ENCODE data around the gene DSCAM. TPM values are rescaled to one million over a fixed set of nuclear protein-coding genes. Genes with fewer than 3 reads are reported as not detected.

The DSCAM gene
- total RNA-seq, 4 donors from 2014 or later, result 0.07 TPM; not detected in 3

DNA sequence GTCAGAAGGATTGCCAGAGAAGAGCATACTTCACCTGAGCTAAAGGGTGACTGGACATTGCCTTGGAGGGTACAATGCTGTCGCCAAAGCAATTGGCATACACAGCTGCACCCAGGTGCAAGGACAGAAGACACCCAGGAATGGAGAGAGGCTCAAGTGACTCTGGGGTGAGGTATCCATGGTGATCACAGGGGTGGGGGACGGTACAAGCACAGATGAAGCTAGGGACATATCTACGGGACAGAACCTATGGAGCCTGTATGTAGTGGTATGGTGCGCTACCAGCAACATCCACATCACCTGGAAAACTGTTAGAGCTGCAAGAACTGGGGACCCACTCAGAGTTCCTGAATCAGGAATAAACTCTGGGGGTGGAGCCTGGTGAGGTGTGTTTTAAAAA lies 693.6 kb downstream of the DSCAM start:
- Histone ChIP-seq H3K27me3 (no peaks in the 10 kb centered on the region), H3K36me3 (no peaks in the 10 kb centered on the region), H3K9me3 (no peaks in the 10 kb centered on the region), H3K4me1 (no peaks in the 10 kb centered on the region), H3K27ac (no peak overlapping the region), H3K4me3 (no peak overlapping the region)
- intact Hi-C loops (cut with DNase I; ENCODE audit: low total_unique reads), result no loop called here
- TF ChIP-seq POLR2A (IDR thresholded peaks at IDR 0.05), result no peak
- TF ChIP-seq, protein P1, sequence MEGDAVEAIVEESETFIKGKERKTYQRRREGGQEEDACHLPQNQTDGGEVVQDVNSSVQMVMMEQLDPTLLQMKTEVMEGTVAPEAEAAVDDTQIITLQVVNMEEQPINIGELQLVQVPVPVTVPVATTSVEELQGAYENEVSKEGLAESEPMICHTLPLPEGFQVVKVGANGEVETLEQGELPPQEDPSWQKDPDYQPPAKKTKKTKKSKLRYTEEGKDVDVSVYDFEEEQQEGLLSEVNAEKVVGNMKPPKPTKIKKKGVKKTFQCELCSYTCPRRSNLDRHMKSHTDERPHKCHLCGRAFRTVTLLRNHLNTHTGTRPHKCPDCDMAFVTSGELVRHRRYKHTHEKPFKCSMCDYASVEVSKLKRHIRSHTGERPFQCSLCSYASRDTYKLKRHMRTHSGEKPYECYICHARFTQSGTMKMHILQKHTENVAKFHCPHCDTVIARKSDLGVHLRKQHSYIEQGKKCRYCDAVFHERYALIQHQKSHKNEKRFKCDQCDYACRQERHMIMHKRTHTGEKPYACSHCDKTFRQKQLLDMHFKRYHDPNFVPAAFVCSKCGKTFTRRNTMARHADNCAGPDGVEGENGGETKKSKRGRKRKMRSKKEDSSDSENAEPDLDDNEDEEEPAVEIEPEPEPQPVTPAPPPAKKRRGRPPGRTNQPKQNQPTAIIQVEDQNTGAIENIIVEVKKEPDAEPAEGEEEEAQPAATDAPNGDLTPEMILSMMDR (IDR thresholded peaks at IDR 0.05), result no peak
- no peak for DNase-seq

DNA sequence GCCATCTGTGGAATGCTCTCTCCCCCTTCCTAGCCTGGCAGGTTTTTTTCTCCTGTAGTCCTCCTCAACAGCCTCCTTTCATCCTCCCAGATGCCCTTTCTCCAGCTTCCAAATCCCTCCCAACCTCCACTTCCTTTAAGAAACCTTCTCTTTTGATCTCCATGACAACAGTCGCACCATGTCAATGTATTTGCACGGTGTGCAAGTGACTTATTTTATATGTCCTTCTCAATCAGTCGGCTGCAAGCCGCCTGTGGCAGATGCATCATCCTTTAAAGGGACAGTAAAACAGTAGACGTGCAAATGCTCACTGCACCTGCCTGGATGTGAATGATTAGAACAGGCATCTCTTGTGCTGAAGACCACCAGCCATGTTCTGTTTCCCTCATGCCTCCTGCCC lies 694.5 kb downstream of the DSCAM start:
- Histone ChIP-seq H3K27ac (no peak overlapping the region), H3K4me3 (no peak overlapping the region), H3K27me3 (no peaks in the 10 kb centered on the region), H3K4me1 (no peaks in the 10 kb centered on the region), H3K36me3 (no peaks in the 10 kb centered on the region), H3K9me3 (no peaks in the 10 kb centered on the region)
- DNase-seq, result no peak
- intact Hi-C loops (cut with DNase I; ENCODE audit: low total_unique reads), result no loop called here
- no peak for TF ChIP-seq POLR2A (IDR thresholded peaks at IDR 0.05)
- TF ChIP-seq, protein P1 (IDR thresholded peaks at IDR 0.05), result no peak

DNA sequence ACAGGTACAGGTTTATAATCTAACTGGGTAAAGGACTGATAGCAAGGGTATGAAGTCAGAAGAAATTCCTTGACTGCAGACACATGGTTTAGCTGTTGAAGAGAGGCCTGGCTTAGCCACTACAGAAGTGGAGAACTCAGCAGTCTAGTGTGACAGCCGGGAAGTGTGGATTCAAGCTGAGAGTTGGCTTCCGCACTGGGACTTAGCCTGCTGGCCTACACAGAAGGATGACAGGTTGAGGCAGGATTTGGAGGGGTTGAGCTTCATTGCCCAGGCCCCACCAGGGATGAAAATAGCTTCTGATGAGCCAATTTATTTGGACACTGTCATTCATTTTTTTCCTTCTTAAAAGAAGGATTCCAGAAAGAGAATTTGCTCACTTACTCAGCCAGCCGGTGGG lies 695.3 kb downstream of the DSCAM start:
- DNase-seq, result no peak
- TF ChIP-seq, protein P1 (IDR thresholded peaks at IDR 0.05), result no peak
- TF ChIP-seq POLR2A (IDR thresholded peaks at IDR 0.05), result no peak
- Histone ChIP-seq H3K4me3 (no peak overlapping the region), H3K36me3 (no peaks in the 10 kb centered on the region), H3K27me3 (no peaks in the 10 kb centered on the region), H3K27ac (no peak overlapping the region), H3K4me1 (no peaks in the 10 kb centered on the region), H3K9me3 (no peaks in the 10 kb centered on the region)
- intact Hi-C loops (cut with DNase I; ENCODE audit: low total_unique reads), result no loop called here

DNA sequence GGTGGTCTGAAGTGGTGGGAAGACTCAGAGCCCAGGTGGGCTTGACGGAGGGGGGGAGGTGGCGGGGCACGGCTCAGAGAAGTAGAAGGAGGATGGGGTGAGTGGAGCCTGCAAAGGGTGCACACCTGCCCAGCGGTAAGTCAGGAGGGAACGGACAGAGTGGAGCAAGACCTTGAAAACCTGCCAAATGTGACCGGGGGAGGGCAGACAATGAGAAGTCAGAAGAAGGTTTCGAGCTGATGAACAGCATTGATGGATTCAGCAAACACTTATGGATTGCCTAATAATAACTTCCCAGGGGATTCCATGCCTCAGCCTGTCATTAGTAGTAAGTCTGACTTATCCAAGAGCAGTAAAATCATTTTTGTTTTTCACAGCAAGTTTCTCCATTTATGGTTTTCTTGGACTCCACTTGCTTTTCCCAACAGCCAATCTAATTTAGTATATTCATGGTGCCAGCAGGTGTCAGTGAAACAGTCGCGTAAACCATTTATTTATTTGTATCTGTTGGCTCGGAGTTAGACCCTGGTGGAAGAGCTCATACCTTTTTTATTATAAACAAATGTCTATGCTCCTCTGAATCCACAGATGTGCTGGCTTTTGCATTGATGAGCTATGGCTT lies 700.6 kb downstream of the DSCAM start:
- Histone ChIP-seq H3K27me3 (no peaks in the 10 kb centered on the region), H3K27ac (no peak overlapping the region), H3K4me3 (no peak overlapping the region), H3K4me1 (no peaks in the 10 kb centered on the region), H3K36me3 (no peaks in the 10 kb centered on the region), H3K9me3 (no peaks in the 10 kb centered on the region)
- intact Hi-C loops (cut with DNase I; ENCODE audit: low total_unique reads), result no loop called here
- no peak for DNase-seq
- TF ChIP-seq, protein P1 (IDR thresholded peaks at IDR 0.05), result no peak
- TF ChIP-seq POLR2A (IDR thresholded peaks at IDR 0.05), result no peak

DNA sequence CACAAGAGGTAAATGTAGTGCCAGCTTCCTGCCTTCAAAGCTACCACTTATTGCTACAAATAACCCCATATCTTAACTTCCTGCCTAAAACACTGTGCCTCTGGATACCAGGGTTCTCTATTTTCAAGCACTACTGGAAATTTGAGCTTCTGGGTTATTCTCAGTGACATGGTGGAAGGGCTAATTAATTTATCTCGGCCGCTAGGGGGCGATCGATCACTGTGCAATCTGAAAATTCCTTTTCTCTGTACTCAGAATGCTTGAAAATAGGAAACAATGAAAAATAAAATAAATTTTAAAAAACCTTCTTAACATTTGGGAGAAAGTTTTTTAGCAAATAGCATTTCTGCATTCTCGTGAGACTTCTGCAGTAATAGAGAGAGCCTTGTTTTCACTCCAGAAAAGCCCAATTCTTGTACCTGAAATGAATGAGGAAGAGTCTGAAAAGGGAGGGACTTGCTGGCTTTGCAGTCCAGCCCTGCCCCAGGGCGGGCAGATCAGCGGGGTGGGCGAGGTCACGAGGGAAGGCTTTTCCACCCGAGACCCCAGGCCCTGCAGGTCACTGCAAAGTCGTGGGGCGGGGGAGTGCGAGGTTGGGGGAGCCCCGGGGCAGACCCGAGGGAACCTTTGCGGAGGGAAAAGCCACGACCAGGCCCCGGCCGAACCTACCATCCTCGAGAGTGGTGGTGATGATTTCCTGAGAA lies 703.0 kb downstream of the DSCAM start:
- Histone ChIP-seq H3K9me3 (no peaks in the 10 kb centered on the region), H3K36me3 (no peaks in the 10 kb centered on the region), H3K27ac (no peak overlapping the region), H3K4me3 (no peak overlapping the region), H3K4me1 (no peaks in the 10 kb centered on the region), H3K27me3 (no peaks in the 10 kb centered on the region)
- TF ChIP-seq, protein P1 (IDR thresholded peaks at IDR 0.05), result peak; percentile 53 to 68 (median 56)
- TF ChIP-seq POLR2A (IDR thresholded peaks at IDR 0.05), result no peak
- peak; percentile 20 to 32 for DNase-seq
- intact Hi-C loops (cut with DNase I; ENCODE audit: low total_unique reads), result no loop called here

Measured in uterus (tissue), 4 donors.